Brain microvascular endothelial cell (primary cell): ENCODE data around the gene KASH5.

Experiments
- DNase-seq: peaks from one replicate; pipeline ENCODE4 v3.0.0-alpha.2; 2020
- H3K27ac ChIP-seq: fragments of 250-450 bp; sonication (Bioruptor Pico); 2 replicates; pipeline ENCODE4 v1.5.1; 2020; ENCODE audit warnings: mild to moderate bottlenecking, moderate library complexity
- H3K27me3 ChIP-seq: fragments of 250-450 bp; sonication (Bioruptor Pico); replicated peaks from 2 replicates; pipeline ENCODE4 v1.5.1; 2020; ENCODE audit warnings: mild to moderate bottlenecking
- H3K36me3 ChIP-seq: fragments of 250-450 bp; sonication (Bioruptor Pico); replicated peaks from 2 replicates; pipeline ENCODE4 v1.5.1; 2020; ENCODE audit warnings: mild to moderate bottlenecking
- H3K4me3 ChIP-seq: 2 replicates; pipeline ENCODE4 v1.5.1; 2011; ENCODE audit warnings: low read depth, mild to moderate bottlenecking, control low read depth, low read length, moderate library complexity
- CTCF ChIP-seq: IDR thresholded peaks from 2 replicates; pipeline ENCODE4 v1.5.1; 2011; ENCODE audit warnings: low read depth, mild to moderate bottlenecking, moderate library complexity, low read length, control low read depth, inconsistent platforms; ENCODE audit errors: missing control alignments
- in situ Hi-C: cut with HindIII; loops from 2 replicates; pipeline ENCODE4 v1.10.0; 2017; ENCODE audit warnings: low sequenced_read_pairs, low pct_ligation_motif_present

Gene KASH5

GRCh38 chr19:49445997-49446396, 57.9 kb downstream of the KASH5 start:
- DNase-seq, result no peak
- H3K27me3 ChIP-seq, result peaks cover 13% of the 10 kb centered on the region
- no peak for TF ChIP-seq CTCF
- in situ Hi-C loops, result no loop called here
- no peaks in the 10 kb centered on the region for H3K36me3 ChIP-seq
- H3K27ac ChIP-seq, result no peak overlapping the region
- H3K4me3 ChIP-seq, result no peak overlapping the region

GRCh38 chr19:49447485-49448431, 59.7 kb downstream of the KASH5 start:
- no peaks in the 10 kb centered on the region for H3K27me3 ChIP-seq
- no peak overlapping the region for H3K27ac ChIP-seq
- no peak overlapping the region for H3K4me3 ChIP-seq
- no peak for TF ChIP-seq CTCF
- DNase-seq, result no peak
- H3K36me3 ChIP-seq, result no peaks in the 10 kb centered on the region
- in situ Hi-C loops, result no loop called here

GRCh38 chr19:49448432-49448786, 60.4 kb downstream of the KASH5 start:
- H3K4me3 ChIP-seq, result no peak overlapping the region
- H3K36me3 ChIP-seq, result no peaks in the 10 kb centered on the region
- H3K27me3 ChIP-seq, result no peaks in the 10 kb centered on the region
- H3K27ac ChIP-seq, result no peak overlapping the region
- no peak for TF ChIP-seq CTCF
- in situ Hi-C loops, result no loop called here
- DNase-seq, result no peak

GRCh38 chr19:49450405-49450804, 62.4 kb downstream of the KASH5 start:
- in situ Hi-C loops, result no loop called here
- Histone ChIP-seq H3K4me3 (no peak overlapping the region), H3K27ac (no peak overlapping the region), H3K27me3 (no peaks in the 10 kb centered on the region), H3K36me3 (no peaks in the 10 kb centered on the region)
- no peak for TF ChIP-seq CTCF
- DNase-seq, result no peak

GRCh38 chr19:49451430-49452181, 63.6 kb downstream of the KASH5 start, which contains the start of gene PIH1D1:
Gene PIH1D1 (minus strand): TSS chr19:49451814. CDS start chr19:49451574, 240 bp downstream.
- peak; percentile 47 for TF ChIP-seq CTCF
- in situ Hi-C loops, result no loop called here

More at GRCh38 chr19:49451430-49452181, 63.6 kb downstream of the KASH5 start, which contains the start of gene PIH1D1:
- H3K36me3 ChIP-seq, result no peaks in the 10 kb centered on the region
- peak within 1 kb of the TSS; percentile 85 for H3K27ac ChIP-seq
- peak; percentile 100 for DNase-seq
- H3K27me3 ChIP-seq, result no peaks in the 10 kb centered on the region
- peak within 1 kb of the TSS; percentile 95 for H3K4me3 ChIP-seq
